ENCODE results near the gene BTN3A1.
"Not testable (repeated sequence)": the region's sequence is repeated elsewhere in the genome, so short reads cannot be mapped to it uniquely, and the experiment has no call there.

Gene BTN3A1

DNA sequence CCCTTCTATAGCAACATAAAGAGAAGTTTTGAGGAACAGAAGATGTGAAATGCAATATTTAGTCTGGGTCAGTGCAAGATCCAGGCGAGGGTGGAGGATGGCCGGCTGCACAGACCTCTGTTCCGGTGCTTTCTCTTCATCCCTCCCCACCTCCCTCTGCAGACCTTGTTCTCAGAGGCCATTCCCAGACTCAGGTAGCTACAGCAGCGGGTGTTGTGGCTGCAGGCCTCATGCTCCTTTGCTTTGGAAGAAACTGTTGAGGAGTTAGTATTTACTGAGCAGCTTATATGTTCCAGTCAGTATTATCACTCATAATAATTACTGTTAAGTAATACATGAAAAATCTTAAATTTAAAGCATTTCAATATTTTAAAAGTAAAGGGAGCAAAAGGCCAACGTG is 39.9 kb downstream of the BTN3A1 start:
- no peak for DNase-seq (ENCODE audit: low spot score)

DNA sequence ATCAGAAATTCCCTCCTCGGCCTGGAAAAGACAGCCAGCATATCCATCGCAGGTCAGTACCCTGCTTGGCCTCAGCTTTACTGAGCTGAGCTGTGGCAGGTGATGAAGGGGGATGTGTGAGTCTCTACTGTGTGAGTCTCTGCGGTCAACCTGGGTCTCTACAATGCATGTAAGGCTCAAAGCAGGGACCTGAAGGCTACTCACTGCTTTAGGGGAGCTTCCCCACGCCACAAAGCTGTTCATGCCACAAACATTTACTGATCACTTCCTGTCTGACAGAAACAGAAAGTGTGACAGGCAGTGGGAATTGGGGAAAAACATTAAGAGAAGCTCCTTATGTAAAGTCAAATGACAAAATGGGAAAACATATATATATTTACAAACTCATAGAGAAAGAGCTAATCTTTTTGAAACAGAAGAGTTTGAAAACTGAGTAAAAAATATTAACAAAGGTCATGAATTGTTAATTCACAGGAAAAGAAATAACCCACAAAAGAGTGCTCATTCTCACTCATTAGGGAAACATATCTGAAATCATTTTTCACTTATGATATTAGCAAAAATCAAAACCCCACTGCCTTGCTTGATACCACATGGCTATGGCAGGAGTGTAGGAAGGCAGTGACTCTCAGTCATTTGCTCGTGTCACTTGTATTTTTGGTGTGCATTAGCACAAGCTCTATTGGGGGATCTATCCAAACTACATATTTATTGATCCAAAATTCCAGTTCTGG is 44.0 kb downstream of the BTN3A1 start:
- no peak for DNase-seq (ENCODE audit: low spot score)

DNA sequence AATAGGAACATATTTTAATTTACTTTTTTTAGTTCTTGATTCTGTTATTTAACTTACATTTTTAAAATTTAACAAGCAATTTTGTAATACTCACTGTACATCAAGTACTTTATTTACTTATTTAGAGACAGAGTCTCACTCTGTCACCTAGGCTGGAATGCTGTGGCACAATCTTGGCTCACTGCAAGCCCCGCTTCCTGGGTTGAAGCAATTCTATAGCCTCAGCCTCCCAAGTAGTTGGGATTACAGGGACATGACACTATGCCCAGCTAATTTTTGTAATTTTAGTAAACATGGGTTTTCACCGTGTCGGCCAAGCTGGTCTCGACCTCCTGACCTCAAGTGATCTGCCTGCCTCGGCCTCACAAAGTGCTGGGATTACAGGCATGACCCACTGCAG is 45.2 kb downstream of the BTN3A1 start:
- DNase-seq (ENCODE audit: low spot score) = no peak

DNA sequence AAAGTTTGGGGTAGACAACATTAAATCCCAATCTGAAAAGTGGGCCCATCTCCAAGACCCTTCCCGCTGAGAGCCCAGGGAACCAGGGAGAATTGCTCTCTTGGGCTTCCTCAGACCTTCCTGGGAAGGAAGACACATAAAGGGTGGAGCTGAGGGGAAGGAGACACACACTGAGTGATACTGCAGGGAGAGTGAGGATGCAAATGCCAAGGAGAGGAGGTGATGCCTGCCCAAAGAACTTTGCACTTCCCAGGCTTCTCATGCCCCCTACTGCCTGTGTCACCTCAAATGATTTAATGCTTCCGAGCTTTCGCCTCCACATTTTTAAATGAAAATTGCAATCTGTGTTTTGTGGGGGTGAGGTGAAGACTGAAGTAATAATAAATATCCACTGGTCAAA is 48.2 kb downstream of the BTN3A1 start:
- DNase-seq (ENCODE audit: low spot score) = no peak

GRCh38 chr6:26452631-26453235 is 50.7 kb downstream of the BTN3A1 start:
- no peak for DNase-seq (ENCODE audit: low spot score)

GRCh38 chr6:26454631-26455030 is 52.6 kb downstream of the BTN3A1 start:
- DNase-seq (ENCODE audit: low spot score) = no peak

GRCh38 chr6:26455357-26455970 is 53.4 kb downstream of the BTN3A1 start:
- DNase-seq (ENCODE audit: low spot score) = no peak

- no peak for DNase-seq (ENCODE audit: low spot score)
Observed at GRCh38 chr6:26457264-26457805, 55.3 kb downstream of the BTN3A1 start.

- peak; percentile 95 for DNase-seq (ENCODE audit: low spot score)
Observed at GRCh38 chr6:26457806-26458688, 56.0 kb downstream of the BTN3A1 start, which contains the start of gene BTN2A1. BTN2A1 (plus strand) TSS chr6:26457955; CDS start chr6:26458637, 682 bp downstream.

- no peak for DNase-seq (ENCODE audit: low spot score)
Observed at GRCh38 chr6:26459023-26459810, 57.1 kb downstream of the BTN3A1 start.

DNA sequence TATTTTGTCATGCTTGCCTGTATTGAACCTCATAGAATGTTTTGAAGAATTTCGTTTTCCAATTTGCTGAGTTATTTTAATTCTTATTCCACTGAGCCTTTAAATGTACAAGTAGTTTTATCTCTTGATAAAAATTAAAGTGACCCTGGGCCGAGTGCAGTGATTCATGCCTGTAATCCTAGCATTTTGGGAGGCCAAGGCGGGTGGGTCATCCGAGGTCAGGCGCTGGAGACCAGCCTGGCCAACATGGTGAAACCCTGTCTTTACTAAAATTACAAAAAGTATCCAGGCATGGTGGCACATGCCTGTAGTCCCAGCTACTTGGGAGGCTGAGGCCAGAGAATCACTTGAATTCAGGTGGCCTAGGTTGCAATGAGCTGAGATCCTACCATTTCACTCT is 59.3 kb downstream of the BTN3A1 start:
- DNase-seq (ENCODE audit: low spot score) = not testable (repeated sequence)

DNA sequence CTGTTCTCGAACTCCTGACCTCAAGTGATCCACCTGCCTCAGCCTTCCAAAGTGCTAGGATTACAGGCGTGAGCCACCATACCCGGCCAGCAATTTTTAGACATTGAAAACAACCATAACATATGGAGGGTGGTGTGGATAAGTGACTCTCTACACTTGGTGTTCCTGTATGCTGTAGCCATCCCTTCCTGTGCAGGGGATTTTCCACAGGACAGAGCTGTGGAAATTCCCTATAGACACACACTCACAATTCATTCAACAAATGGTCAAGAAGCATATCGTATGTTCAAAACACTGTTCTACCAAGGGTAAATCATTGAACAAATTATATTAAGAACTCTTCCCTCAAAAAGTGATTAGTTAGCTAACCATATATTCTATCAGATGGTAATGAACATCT is 61.9 kb downstream of the BTN3A1 start:
- DNase-seq (ENCODE audit: low spot score) = no peak

DNA sequence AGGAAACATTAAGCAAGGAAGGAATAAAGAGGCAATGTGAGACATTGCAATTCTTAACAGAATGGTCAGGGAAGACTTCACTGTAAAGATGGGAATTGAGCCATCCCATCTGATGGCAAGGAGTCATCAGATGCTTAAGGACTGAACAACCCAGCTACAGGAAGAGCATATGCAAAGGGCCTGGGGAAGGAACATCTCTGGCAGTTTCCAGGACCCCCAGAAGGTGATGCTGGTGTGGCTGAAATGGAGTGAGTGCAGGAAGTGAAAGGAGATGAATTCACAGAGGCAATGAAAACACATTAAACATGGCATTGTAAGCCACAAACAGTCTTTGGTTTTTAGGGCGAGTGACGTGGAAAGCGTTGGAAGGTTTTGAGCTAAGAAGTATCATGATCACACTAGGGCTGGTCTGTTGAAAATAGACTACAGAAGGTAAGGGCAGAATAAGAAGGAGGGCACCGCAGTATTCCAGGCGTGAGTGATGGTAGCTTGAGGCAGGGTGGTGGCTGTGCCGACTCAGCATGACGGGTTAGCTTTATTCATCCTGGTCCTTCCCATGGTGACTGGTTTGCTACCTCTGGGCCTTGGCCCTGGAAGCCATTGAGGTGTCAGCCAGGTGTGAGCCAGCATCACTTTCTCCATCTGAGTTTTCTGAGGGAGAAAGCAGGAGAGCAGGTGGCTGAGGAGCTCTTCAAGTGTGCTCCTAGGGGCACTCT is 62.5 kb downstream of the BTN3A1 start:
- DNase-seq (ENCODE audit: low spot score) = no peak

All from RKO (cell line).